Measurements from ENCODE around the gene ZNF544. TPM values are rescaled to one million over a fixed set of nuclear protein-coding genes. Genes with fewer than 3 reads are reported as not detected.
A peak's percentile ranks its signal among the peaks of the same experiment; 100 is the strongest.

ZNF544 gene
- total and polyA plus RNA-seq, 12 donors, result 19.2 to 35.0 (median 23.0) TPM

- peak within 1 kb of the TSS; percentile 74 to 98 (median 96) for H3K27ac ChIP-seq
- WGBS, 2 donors, result 0% methylated on average over 42 of the region's 42 CpGs
- ATAC-seq (peak; percentile 95 to 98 (median 96)), DNase-seq (peak; percentile 98)
- peaks cover 0 to 35% (median 13%) of the 10 kb centered on the region in 9 donors for H3K36me3 ChIP-seq
- H3K4me1 ChIP-seq, result peaks cover 4 to 29% (median 20%) of the 10 kb centered on the region in 9 donors
- peaks cover 0 to 45% (median 13%) of the 10 kb centered on the region in 11 donors for H3K9me3 ChIP-seq
- intact Hi-C loops (cut with DNase I), result loop anchor here in 3 of 10 donors (5.0 to 10.0 kb wide), 3 partner anchors 46 to 94 kb away; partner anchors contain the start of genes ZNF274 (in 2 of the 3) and ZNF544 (in 1 of the 3)
- TF ChIP-seq CTCF (IDR thresholded peaks at IDR 0.05), result peak in 4 of 9 donors; percentile 19 to 38 (median 32)
- H3K27me3 ChIP-seq, result no peaks in the 10 kb centered on the region
- peak within 1 kb of the TSS; percentile 58 to 98 (median 88) for H3K4me3 ChIP-seq
These were observed 49.9 kb downstream of the ZNF544 start, which contains the start of gene ZNF8 for GRCh38 chr19:58278541-58279041. TSS of gene ZNF8 (plus strand) at chr19:58278955. CDS start at chr19:58279082, 127 bp downstream.

GRCh38 chr19:58279042-58279924, 50.6 kb downstream of the ZNF544 start:
- peak overlapping the region; percentile 58 to 98 (median 88) for H3K4me3 ChIP-seq
- 2% methylated on average over 60 of the region's 60 CpGs for WGBS, 2 donors
- peaks cover 0 to 44% (median 6%) of the 10 kb centered on the region in 11 donors for H3K9me3 ChIP-seq
- H3K36me3 ChIP-seq, result peaks cover 0 to 30% (median 13%) of the 10 kb centered on the region in 9 donors
- peak; percentile 82 to 89 for DNase-seq
- TF ChIP-seq CTCF (IDR thresholded peaks at IDR 0.05), result no peak
- peaks cover 4 to 29% (median 20%) of the 10 kb centered on the region in 9 donors for H3K4me1 ChIP-seq
- no peaks in the 10 kb centered on the region for H3K27me3 ChIP-seq
- H3K27ac ChIP-seq, result peak overlapping the region; percentile 74 to 98 (median 96)
- intact Hi-C loops (cut with DNase I), result loop anchor here in 3 of 10 donors (5.0 to 10.0 kb wide), 3 partner anchors 47 to 94 kb away; partner anchors contain the start of genes ZNF274 (in 2 of the 3) and ZNF544 (in 1 of the 3)
- peak; percentile 60 to 88 (median 78) for ATAC-seq

- Histone ChIP-seq H3K4me3 (peak overlapping the region in 8 of 10 donors; percentile 58 to 98 (median 88)), H3K27me3 (no peaks in the 10 kb centered on the region), H3K4me1 (peaks cover 4 to 29% (median 20%) of the 10 kb centered on the region in 9 donors), H3K9me3 (peaks cover 0 to 44% (median 4%) of the 10 kb centered on the region in 11 donors), H3K36me3 (peaks cover 0 to 27% (median 6%) of the 10 kb centered on the region in 9 donors), H3K27ac (peak overlapping the region in 8 of 10 donors; percentile 74 to 98 (median 96))
- no peak for TF ChIP-seq CTCF (IDR thresholded peaks at IDR 0.05)
- intact Hi-C loops (cut with DNase I), result loop anchor here in 3 of 10 donors (5.0 to 10.0 kb wide), 3 partner anchors 48 to 95 kb away; partner anchors contain the start of genes ZNF274 (in 2 of the 3) and ZNF544 (in 1 of the 3)
- no peak for DNase-seq
- WGBS, 2 donors, result 59 to 70% methylated on average over 4 of the region's 4 CpGs
- ATAC-seq, result no peak
These were observed 51.2 kb downstream of the ZNF544 start for GRCh38 chr19:58279925-58280316.

GRCh38 chr19:58284199-58284598, 55.5 kb downstream of the ZNF544 start:
- Histone ChIP-seq H3K4me1 (peaks cover 0 to 18% (median 12%) of the 10 kb centered on the region in 9 donors), H3K27ac (no peak overlapping the region), H3K9me3 (peaks cover 0 to 36% (median 0%) of the 10 kb centered on the region in 11 donors), H3K4me3 (no peak overlapping the region), H3K27me3 (no peaks in the 10 kb centered on the region), H3K36me3 (peaks cover 0 to 55% (median 38%) of the 10 kb centered on the region in 9 donors)
- ATAC-seq, result no peak
- intact Hi-C loops (cut with DNase I), result no loop called here
- TF ChIP-seq CTCF (IDR thresholded peaks at IDR 0.05), result no peak
- 87% methylated on average over 7 of the region's 7 CpGs for WGBS, 2 donors
- no peak for DNase-seq

Data from heart right ventricle (tissue), 16 donors.